HL-60 (cell line): ENCODE measurements around the gene ERC2.

Experiments used
- DNase-seq, 2 experiments: peaks; one replicate each; pipeline ENCODE4 v3.0.0-alpha.2; 2010 to 2020; ENCODE audit warnings: low read depth in 1 of 2, low spot score in 1 of 2
- H3K27ac ChIP-seq: fragments of 250-450 bp; sonication (Bioruptor Pico); replicated peaks from 2 replicates; pipeline ENCODE4 v1.5.1; 2020; ENCODE audit warnings: mild to moderate bottlenecking, moderate library complexity
- H3K27me3 ChIP-seq: fragments of 250-450 bp; sonication (Bioruptor Pico); 2 replicates; pipeline ENCODE4 v1.5.1; 2021; ENCODE audit warnings: mild to moderate bottlenecking, moderate library complexity; ENCODE audit not compliant: insufficient read depth, poor library complexity, severe bottlenecking
- H3K4me3 ChIP-seq: replicated peaks from 2 replicates; pipeline ENCODE4 v1.5.1; 2011; ENCODE audit warnings: mild to moderate bottlenecking, control low read depth, low read length; ENCODE audit not compliant: insufficient read depth
- CTCF ChIP-seq: IDR thresholded peaks from one replicate; pipeline ENCODE4 v1.5.1; 2011; ENCODE audit warnings: low read length, control low read depth, inconsistent platforms; ENCODE audit not compliant: insufficient read depth
- GABPA ChIP-seq: IDR thresholded peaks from 2 replicates; pipeline ENCODE4 v1.6.1; 2012; ENCODE audit warnings: low read depth
- POLR2AphosphoS5 ChIP-seq: IDR thresholded peaks from 2 replicates; pipeline ENCODE4 v1.6.1; 2012; ENCODE audit warnings: low read depth
- REST ChIP-seq: IDR thresholded peaks from 2 replicates; pipeline ENCODE4 v1.6.1; 2012; ENCODE audit warnings: low read depth; ENCODE audit not compliant: insufficient replicate concordance
- SPI1 ChIP-seq: IDR thresholded peaks from 2 replicates; pipeline ENCODE4 v1.6.1; 2012; ENCODE audit warnings: low read depth, mild to moderate bottlenecking, borderline replicate concordance

ERC2 gene

GRCh38 chr3:55519019-55519418 lies 949.2 kb downstream of the ERC2 start:
- H3K4me3 ChIP-seq = no peak overlapping the region
- no peak overlapping the region for H3K27ac ChIP-seq
- no peaks in the 10 kb centered on the region for H3K27me3 ChIP-seq
- DNase-seq = no peak
- TF ChIP-seq SPI1 = no peak
- no peak for TF ChIP-seq CTCF
- no peak for TF ChIP-seq GABPA
- no peak for TF ChIP-seq POLR2AphosphoS5
- no peak for TF ChIP-seq REST

GRCh38 chr3:55518451-55518850 lies 949.8 kb downstream of the ERC2 start:
- H3K27me3 ChIP-seq = no peaks in the 10 kb centered on the region
- TF ChIP-seq CTCF (no peak), GABPA (no peak), SPI1 (no peak), POLR2AphosphoS5 (no peak), REST (no peak)
- no peak overlapping the region for H3K4me3 ChIP-seq
- no peak for DNase-seq
- no peak overlapping the region for H3K27ac ChIP-seq

- Histone ChIP-seq H3K27me3 (no peaks in the 10 kb centered on the region), H3K4me3 (no peak overlapping the region), H3K27ac (no peak overlapping the region)
- TF ChIP-seq GABPA (no peak), SPI1 (no peak), REST (no peak), CTCF (no peak), POLR2AphosphoS5 (no peak)
- no peak for DNase-seq
Measured at GRCh38 chr3:55516392-55517030, 951.8 kb downstream of the ERC2 start.
